GM21390 (cell line): ENCODE results near the gene ZNF839.
A peak's percentile ranks its signal among the peaks of the same experiment; 100 is the strongest.
"Not testable (repeated sequence)": the region's sequence is repeated elsewhere in the genome, so short reads cannot be mapped to it uniquely, and the experiment has no call there.

Source experiments
- ATAC-seq: cut with Tn5 transposase; IDR thresholded peaks from one replicate; pipeline ENCODE4 v1.9.1; 2021; ENCODE audit not compliant: unreplicated experiment

ZNF839 gene

GRCh38 chr14:102304611-102305506 is 14.7 kb upstream of the ZNF839 start, which contains the start of gene MOK:
Gene MOK, minus strand, starts transcription at chr14:102305164. Its CDS starts 196 bp downstream, at chr14:102304968.
- ATAC-seq: peak; percentile 93

- ATAC-seq: peak; percentile 57
These were observed 5.1 kb upstream of the ZNF839 start for GRCh38 chr14:102314242-102315011.

- ATAC-seq: no peak
These were observed 4.4 kb upstream of the ZNF839 start for GRCh38 chr14:102315121-102315520.

GRCh38 chr14:102316338-102316742 is 3.2 kb upstream of the ZNF839 start:
- no peak for ATAC-seq

- peak; percentile 55 for ATAC-seq
These were observed 2.6 kb upstream of the ZNF839 start for GRCh38 chr14:102316743-102317563.

- no peak for ATAC-seq
These were observed 1.8 kb upstream of the ZNF839 start for GRCh38 chr14:102317564-102318248.

- no peak for ATAC-seq
These were observed 717 bp upstream of the ZNF839 start for GRCh38 chr14:102318781-102319276.

- peak; percentile 23 for ATAC-seq
These were observed 601 bp downstream of the ZNF839 start for GRCh38 chr14:102320033-102320660.

- ATAC-seq: no peak
These were observed 1.3 kb downstream of the ZNF839 start for GRCh38 chr14:102320671-102321455.

GRCh38 chr14:102321456-102322422 is 2.2 kb downstream of the ZNF839 start:
- no peak for ATAC-seq

GRCh38 chr14:102323102-102323501 is 3.6 kb downstream of the ZNF839 start:
- ATAC-seq: no peak

- ATAC-seq: no peak
These were observed 6.3 kb downstream of the ZNF839 start for GRCh38 chr14:102325791-102326345.

- no peak for ATAC-seq
These were observed 7.0 kb downstream of the ZNF839 start for GRCh38 chr14:102326583-102326982.

- ATAC-seq: not testable (repeated sequence)
These were observed 9.8 kb downstream of the ZNF839 start for GRCh38 chr14:102329381-102329780.

- no peak for ATAC-seq
These were observed 11.3 kb downstream of the ZNF839 start for GRCh38 chr14:102330806-102331205.

GRCh38 chr14:102333390-102333789 is 13.8 kb downstream of the ZNF839 start:
- ATAC-seq: no peak
